CD4-positive, alpha-beta T cell treated with Interleukin-17A for 1 hour (primary cell): ENCODE measurements around the gene NEGR1.
"Not testable (repeated sequence)": the region's sequence is repeated elsewhere in the genome, so short reads cannot be mapped to it uniquely, and the experiment has no call there.

ENCODE experiments used
- DNase-seq: peaks from one replicate; pipeline ENCODE4 v3.0.0-alpha.2; 2020

The NEGR1 gene

DNA sequence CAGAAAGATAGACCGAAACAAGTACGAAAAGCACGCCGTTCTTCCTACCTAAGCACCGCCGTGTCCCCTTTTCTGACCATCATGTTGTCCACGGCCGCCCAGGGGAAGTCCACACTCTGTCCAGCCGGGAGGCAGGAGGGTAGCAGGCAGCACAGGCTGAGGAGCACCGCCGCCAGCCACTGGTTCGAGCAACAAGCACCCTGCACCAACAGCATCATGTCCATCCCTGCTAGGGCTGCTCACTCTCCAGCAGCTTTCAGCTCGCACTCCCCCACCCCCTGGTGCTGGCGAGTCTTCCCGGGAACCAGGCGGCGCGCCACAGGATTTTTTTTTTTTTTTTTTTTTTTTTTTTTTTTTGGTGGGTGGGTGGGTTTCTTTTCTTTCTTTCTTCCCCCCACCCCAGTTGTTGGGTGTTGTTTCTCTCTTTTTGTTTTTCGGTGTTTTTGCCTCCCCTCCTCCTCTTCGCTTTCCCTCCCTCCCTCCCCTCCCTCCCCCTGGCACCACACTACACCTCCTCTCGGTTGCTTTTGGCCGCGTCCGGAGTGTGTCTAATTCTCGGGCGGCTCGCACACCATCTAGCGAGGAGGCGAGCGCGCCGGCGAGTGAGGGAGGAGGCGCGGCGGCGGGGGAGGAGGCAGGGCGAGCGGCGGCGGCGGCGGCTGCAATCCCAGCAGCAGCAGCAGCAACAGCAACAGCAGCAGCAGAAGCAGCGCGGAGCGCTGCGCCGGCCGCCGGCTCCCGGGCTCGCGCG is at the start of gene NEGR1:
Gene NEGR1, minus strand, starts transcription at position 269 of the 751 bp plus-strand sequence.
- DNase-seq: peak; percentile 57

DNA sequence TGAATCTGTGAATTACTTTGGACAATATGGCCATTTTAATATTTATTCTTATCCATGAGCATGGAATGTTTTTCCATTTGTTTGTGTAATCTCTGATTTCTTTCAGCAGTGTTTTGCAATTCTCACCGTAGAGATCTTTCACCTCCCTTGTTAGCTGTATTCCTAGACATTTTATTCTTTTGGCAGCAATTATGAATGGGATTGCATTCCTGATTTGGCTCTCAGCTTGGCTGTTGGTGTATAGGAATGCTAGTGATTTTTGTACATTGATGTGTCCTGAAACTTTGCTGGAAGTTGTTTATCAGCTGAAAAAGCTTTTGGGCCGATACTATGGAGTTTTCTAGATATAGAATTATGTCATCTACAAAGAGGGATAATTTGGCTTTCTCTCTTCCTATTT is 44.2 kb upstream of the NEGR1 start:
- no peak for DNase-seq

- DNase-seq: no peak
Observed at GRCh38 chr1:72324451-72324850, 42.1 kb upstream of the NEGR1 start.

DNA sequence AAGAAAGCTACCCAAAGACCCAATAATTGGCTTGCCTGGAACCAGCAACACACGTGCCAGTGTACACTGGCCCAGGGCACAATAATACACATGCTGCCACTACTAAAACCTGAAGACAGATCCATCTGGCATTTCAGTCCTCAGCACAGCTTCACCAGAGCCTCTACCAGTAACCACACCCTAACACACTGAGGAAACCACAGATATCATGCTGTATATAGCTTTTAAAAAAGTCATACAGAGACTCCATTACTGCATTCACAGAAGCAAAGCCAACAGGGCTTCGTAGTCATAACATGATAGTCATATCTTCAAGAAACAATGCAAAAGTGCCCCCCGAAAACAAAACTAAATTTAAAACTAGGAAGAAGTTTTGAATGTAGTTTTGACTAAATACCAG is 40.6 kb upstream of the NEGR1 start:
- no peak for DNase-seq

- no peak for DNase-seq
Observed at GRCh38 chr1:72296501-72296900, 14.2 kb upstream of the NEGR1 start.

DNA sequence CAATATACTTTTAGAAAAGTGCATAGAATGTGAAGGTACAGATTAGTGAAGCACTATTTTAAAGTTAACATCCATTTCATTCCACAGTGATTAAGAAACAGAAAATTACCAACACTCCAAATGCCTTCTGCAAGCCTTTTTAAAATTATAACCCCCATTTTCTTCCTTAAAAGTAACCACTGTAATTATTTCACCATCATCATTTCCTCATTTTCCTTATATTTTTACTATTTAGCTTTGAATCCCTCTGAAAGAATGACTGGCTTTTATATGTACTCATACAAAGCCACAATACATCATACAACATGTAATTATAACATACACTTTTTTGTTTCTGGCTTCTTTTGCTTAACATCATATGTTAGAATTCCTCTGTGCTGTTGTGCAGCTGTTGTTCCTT is 6.5 kb upstream of the NEGR1 start:
- no peak for DNase-seq

DNA sequence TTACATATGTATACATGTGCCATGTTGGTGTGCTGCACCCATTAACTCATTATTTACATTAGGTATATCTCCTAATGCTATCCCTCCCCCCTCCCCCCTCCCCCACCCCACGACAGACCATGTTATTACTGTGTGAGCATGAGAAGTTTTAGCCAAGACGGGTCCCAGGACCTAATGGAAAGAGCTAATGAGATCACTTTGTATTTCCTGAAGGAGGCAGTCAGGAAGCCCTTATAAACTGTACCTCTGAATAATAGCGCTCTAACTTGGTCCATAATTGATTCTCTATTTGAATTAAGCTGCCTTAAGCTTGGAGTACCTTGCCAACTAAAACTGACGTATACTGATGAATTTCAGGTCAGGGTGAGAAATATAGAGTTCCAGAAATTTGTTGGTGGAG is 4.1 kb upstream of the NEGR1 start:
- DNase-seq: no peak

GRCh38 chr1:72285074-72285425 is 2.7 kb upstream of the NEGR1 start:
- DNase-seq: no peak

GRCh38 chr1:72284348-72285073 is 2.2 kb upstream of the NEGR1 start:
- DNase-seq: no peak

DNA sequence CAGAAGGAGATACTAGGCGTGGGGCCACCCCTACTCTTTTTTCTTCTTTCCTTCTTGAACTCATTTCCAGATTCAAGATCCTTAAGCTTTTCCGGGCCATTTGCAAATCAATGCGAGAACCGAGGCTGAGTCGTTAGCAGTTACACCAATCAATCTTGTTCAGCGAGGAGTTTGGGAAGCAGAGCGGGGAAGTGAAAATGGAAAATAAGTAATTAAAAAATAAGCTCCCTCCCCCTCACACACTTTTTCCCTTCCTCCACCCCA is 1.7 kb upstream of the NEGR1 start:
- DNase-seq: no peak

DNA sequence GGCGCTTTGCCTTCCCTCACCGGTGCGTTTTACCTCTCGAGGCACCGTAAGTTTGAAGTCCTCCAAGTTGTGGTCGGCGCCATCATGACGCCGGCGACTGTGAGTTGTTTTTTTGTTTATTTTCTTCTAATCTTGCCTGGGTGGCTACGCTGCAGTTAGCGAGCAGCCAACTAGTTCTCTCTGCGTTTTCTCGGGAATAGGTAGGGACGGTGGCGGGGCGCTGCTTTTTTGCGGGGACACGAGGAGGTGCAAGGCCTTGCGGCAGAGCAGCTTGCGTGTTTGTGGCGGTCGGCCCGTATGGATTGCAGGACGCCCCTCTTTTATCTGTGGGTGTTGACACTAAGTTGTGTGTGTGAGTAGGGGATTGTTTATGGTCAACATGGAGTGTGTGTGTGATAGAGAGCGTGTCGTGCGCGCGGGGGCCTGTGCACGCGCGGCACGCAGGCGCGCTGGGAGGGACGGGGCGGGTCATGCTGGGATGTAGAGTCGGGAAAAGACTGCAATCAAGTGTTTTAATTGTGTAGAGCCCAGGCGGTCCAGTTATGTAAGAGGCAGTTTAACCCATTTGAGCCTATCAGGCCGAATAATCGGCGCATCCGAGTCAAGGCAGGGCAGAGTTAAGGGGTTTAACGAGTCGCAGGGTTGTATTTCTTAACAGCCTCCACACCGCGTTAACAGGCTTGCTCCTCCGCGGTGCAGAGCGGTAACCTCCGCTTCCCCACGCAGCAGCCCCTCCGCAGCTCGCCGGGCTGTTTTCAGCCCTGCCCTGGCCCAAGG is 1.2 kb upstream of the NEGR1 start:
- peak; percentile 25 for DNase-seq

DNA sequence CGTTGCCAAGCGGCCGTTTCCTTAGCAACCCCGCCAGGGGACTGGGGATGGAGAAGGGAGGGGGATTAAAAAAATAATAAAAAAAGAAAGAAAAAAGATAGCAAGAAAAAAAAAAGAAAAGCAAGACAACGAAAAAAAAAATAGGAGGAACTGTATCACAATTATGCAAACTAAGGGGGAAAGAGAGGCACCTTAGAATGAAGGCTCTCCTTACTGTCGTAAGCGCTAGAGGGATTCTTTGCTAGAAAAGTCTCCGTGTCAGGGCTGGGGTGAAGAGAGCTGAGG is 625 bp upstream of the NEGR1 start:
- peak; percentile 22 for DNase-seq

- no peak for DNase-seq
Observed at GRCh38 chr1:72281637-72282270, 585 bp downstream of the NEGR1 start.

GRCh38 chr1:72281144-72281543 is 1.2 kb downstream of the NEGR1 start:
- DNase-seq: no peak

- no peak for DNase-seq
Observed at GRCh38 chr1:72280711-72281110, 1.6 kb downstream of the NEGR1 start.

GRCh38 chr1:72280131-72280530 is 2.2 kb downstream of the NEGR1 start:
- DNase-seq: no peak

GRCh38 chr1:72278461-72278860 is 3.9 kb downstream of the NEGR1 start:
- DNase-seq: no peak

DNA sequence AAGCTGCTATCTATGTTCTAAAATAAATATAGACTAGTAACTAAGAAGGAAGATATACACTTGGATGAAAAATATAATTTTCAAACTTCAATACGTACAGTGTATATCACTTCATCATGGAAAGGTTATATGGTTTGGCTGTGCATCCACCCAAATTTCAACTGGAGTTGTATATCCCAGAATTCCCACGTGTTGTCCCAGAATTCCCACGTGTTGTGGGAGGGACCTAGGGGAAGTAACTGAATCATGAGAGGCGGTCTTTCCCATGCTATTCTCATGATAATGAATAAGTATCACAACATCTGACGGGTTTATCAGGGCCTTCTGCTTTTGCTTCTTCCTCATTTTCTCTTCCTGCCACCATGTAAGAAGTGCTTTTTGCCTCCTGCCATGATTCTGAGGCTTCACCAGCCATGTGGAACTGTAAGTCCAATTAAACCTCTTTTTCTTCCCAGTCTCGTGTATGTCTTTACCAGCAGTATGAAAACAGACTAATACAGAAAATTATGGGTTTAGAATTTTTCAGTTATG is 10.7 kb downstream of the NEGR1 start:
- no peak for DNase-seq

GRCh38 chr1:72262735-72263134 is 19.6 kb downstream of the NEGR1 start:
- DNase-seq: no peak

GRCh38 chr1:72253132-72253531 is 29.2 kb downstream of the NEGR1 start:
- no peak for DNase-seq

DNA sequence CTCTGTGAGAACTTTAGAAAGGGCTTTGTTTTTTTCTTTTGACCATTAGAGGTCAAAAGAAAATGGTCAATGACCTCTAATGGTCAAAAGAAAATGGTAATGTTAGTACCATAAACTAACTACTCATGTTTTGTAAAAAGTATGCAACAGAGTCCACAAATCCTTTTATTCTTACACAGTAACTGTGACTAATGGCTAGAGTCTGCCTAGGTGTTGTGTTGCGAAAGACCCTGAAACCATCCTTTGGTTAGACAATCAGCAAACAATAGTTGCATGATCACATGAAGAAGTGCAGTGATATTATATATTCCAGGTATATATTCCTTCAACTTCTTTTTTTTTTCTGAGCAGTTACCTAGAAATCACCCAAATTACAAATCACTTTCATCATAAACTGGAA is 40.9 kb downstream of the NEGR1 start:
- no peak for DNase-seq

GRCh38 chr1:72235931-72236330 is 46.4 kb downstream of the NEGR1 start:
- not testable (repeated sequence) for DNase-seq

GRCh38 chr1:72235062-72235461 is 47.3 kb downstream of the NEGR1 start:
- DNase-seq: no peak

DNA sequence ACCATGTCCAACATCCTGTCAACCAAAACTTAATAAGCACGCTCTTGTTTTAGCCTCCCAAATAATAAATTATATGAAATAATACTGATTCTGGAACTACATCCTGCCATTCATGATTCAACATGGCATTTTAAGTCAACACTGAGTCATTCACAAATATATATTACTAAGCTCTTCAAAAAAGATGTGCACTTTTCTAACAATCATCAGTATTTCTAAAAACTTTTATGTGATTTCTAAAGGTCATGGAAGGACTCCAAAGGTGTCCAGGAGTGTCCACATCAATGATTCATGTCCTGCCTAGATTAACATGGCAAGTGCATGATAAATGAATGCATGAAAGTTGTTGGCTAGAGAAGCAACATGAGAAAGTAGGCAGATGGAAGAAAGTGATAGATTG is 51.6 kb downstream of the NEGR1 start:
- DNase-seq: no peak
